ENCODE measurements around the gene IL1RL2. TPM values are rescaled to one million over a fixed set of nuclear protein-coding genes. Genes with fewer than 3 reads are reported as not detected.

IL1RL2 gene
- total and polyA plus RNA-seq, 9 donors, result 0.24 to 2.0 (median 1.2) TPM; not detected in 3

- intact Hi-C loops (cut with DNase I), result no loop called here
- no peak overlapping the region for H3K27ac ChIP-seq
- TF ChIP-seq CTCF (IDR thresholded peaks at IDR 0.05), result no peak
- TF ChIP-seq EP300 (IDR thresholded peaks at IDR 0.05), result no peak
- no peak for TF ChIP-seq POLR2A (IDR thresholded peaks at IDR 0.05)
- H3K9me3 ChIP-seq, result no peaks in the 10 kb centered on the region
- DNase-seq, result no peak
- H3K4me1 ChIP-seq (ENCODE audit: insufficient read depth), result peaks cover 2% of the 10 kb centered on the region
- WGBS, 3 donors, result 78 to 85% (median 80%) methylated on average over 7 of the region's 7 CpGs
- H3K36me3 ChIP-seq, result no peaks in the 10 kb centered on the region
- H3K4me3 ChIP-seq, result no peak overlapping the region
- no peaks in the 10 kb centered on the region for H3K27me3 ChIP-seq
These were observed 31.7 kb upstream of the IL1RL2 start for GRCh38 chr2:102154946-102155702.

DNA sequence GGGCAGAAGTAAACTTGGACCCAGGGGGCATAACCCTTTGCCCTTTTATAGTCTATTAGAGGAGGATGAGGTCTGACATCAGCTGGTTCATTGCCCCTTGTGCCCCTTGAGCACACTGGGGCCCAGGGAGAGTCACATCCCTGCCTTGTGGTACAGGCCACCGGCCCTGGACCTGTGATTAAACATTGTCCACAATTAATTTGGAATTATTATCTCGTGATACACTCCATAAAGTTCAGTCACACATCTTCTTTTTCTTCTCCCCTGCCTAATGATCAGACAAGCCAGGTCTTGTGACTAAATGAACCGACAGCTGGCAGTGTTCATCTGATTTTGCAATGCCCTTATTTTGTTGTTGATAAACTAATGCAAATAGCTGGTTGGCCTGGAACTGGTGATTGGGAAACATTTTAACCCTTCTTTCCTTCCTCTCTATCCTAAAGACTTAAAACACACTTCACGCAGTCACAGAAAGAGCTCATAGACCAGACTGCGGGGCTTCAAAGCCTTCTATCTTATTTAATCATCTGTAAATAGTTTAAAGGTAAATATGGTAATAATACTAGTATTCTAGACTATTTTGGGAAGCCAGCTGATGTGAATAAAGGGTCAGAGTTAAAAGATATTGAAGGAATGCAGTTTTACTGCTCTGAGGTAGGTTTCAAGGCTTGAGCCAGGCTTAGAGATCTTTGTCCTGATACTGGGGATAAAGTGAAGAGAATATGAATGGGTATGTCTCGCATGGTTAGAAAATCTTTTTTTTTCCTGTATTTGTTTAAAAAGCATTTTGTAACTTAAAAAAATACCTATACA lies 30.9 kb upstream of the IL1RL2 start:
- Histone ChIP-seq H3K4me3 (no peak overlapping the region), H3K27me3 (no peaks in the 10 kb centered on the region), H3K27ac (no peak overlapping the region), H3K4me1 (ENCODE audit: insufficient read depth) (peaks cover 2% of the 10 kb centered on the region), H3K9me3 (no peaks in the 10 kb centered on the region), H3K36me3 (no peaks in the 10 kb centered on the region)
- intact Hi-C loops (cut with DNase I), result no loop called here
- no peak for TF ChIP-seq EP300 (IDR thresholded peaks at IDR 0.05)
- WGBS, 3 donors, result 68 to 74% (median 71%) methylated on average over 6 of the region's 6 CpGs
- peak in 1 of 5 donors; percentile 62 for DNase-seq

GRCh38 chr2:102158011-102158755 lies 28.6 kb upstream of the IL1RL2 start:
- H3K27ac ChIP-seq, result no peak overlapping the region
- intact Hi-C loops (cut with DNase I), result no loop called here
- H3K36me3 ChIP-seq, result no peaks in the 10 kb centered on the region
- H3K27me3 ChIP-seq, result no peaks in the 10 kb centered on the region
- DNase-seq, result no peak
- no peak for TF ChIP-seq CTCF (IDR thresholded peaks at IDR 0.05)
- TF ChIP-seq POLR2A (IDR thresholded peaks at IDR 0.05), result no peak
- no peak for TF ChIP-seq EP300 (IDR thresholded peaks at IDR 0.05)
- H3K4me3 ChIP-seq, result no peak overlapping the region
- no peaks in the 10 kb centered on the region for H3K9me3 ChIP-seq
- peaks cover 2% of the 10 kb centered on the region for H3K4me1 ChIP-seq (ENCODE audit: insufficient read depth)

DNA sequence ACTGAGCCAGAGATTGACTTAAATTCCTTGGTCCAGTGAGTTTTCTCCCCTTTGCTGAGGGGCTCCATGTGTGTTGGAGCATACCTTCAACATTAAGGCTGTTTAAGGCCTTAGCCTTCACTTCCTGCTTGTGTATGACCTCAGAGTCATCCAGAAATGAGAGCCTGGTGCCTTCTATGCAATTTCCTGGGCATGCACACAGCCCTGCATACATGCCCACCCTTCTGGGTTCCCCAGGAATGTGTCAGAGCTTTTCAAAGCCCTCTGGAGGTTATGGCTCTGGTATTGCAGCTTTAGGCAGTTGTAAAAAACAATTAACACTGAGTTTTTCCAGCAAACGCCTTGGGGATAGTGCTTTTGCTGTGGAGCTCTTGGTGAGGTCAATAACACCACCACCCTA lies 27.5 kb upstream of the IL1RL2 start:
- Histone ChIP-seq H3K4me1 (ENCODE audit: insufficient read depth) (peaks cover 2% of the 10 kb centered on the region), H3K36me3 (no peaks in the 10 kb centered on the region), H3K27me3 (no peaks in the 10 kb centered on the region), H3K9me3 (no peaks in the 10 kb centered on the region), H3K27ac (no peak overlapping the region), H3K4me3 (no peak overlapping the region)
- intact Hi-C loops (cut with DNase I), result no loop called here
- DNase-seq, result no peak
- 41 to 47% (median 46%) methylated on average over 1 of the region's 1 CpG for WGBS, 3 donors
- TF ChIP-seq POLR2A (IDR thresholded peaks at IDR 0.05) (no peak), EP300 (IDR thresholded peaks at IDR 0.05) (no peak)

DNA sequence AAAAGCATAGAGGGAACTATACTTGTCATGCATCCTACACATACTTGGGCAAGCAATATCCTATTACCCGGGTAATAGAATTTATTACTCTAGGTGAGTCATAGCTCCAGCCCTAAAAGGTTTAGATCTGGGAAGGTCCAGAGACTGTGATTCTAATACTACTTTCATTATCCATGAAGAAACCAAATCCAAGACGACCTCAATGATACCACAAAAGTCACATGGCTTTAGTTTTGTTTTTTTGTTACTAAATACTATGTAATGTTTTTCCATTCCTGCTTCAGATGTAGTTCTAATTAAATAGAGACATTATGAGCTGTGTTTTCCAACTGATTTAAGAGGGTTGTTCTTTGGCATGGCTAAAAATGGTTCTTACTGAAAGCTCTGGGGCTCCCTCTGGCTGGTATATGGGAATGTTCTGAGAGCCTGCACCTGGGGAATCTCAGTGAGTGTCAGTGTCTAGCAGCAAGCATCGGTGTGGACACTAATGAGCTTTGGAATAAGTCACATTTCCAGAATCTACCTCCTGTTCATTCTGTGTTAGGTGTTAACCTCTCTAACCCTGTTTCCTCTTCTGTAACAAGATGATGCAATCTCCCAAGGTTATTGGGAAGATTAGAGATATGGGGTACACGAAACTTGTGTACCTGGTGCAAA lies 20.5 kb upstream of the IL1RL2 start:
- TF ChIP-seq EP300 (IDR thresholded peaks at IDR 0.05) (no peak), CTCF (IDR thresholded peaks at IDR 0.05) (peak; percentile 14 to 76 (median 65))
- intact Hi-C loops (cut with DNase I), result loop anchor here in 3 of 4 donors (2.0 to 5.0 kb wide), 3 partner anchors 71 to 146 kb away; no protein-coding TSS in a partner anchor
- Histone ChIP-seq H3K27me3 (no peaks in the 10 kb centered on the region), H3K4me1 (ENCODE audit: insufficient read depth) (no peaks in the 10 kb centered on the region), H3K9me3 (no peaks in the 10 kb centered on the region), H3K4me3 (no peak overlapping the region), H3K36me3 (no peaks in the 10 kb centered on the region), H3K27ac (no peak overlapping the region)
- DNase-seq, result peak in 4 of 5 donors; percentile 30 to 64 (median 41)
- WGBS, 3 donors, result 19 to 25% (median 22%) methylated on average over 4 of the region's 4 CpGs

Data from ovary (tissue), 9 donors.